K562 (cell line): ENCODE measurements around the gene CCNL1. TPM values are rescaled to one million over a fixed set of nuclear protein-coding genes. Genes with fewer than 3 reads are reported as not detected.

Experiments
- ARID1B ChIP-seq: fragments of 450-650 bp; IDR thresholded peaks from 2 replicates; pipeline ENCODE4 v1.6.1; 2016; ENCODE audit warnings: antibody characterized with exemption, mild to moderate bottlenecking, inconsistent platforms
- BMI1 ChIP-seq: fragments of 150-350 bp; IDR thresholded peaks from 2 replicates; pipeline ENCODE4 v1.6.1; 2014; ENCODE audit warnings: low read length
- CBFA2T2 ChIP-seq: fragments of 450-650 bp; conservative IDR thresholded peaks from 2 replicates; pipeline ENCODE4 v1.6.1; 2017; ENCODE audit warnings: mild to moderate bottlenecking
- CBFA2T3 ChIP-seq: fragments of 450-650 bp; IDR thresholded peaks from 2 replicates; pipeline ENCODE4 v1.6.1; 2017
- DMBX1 ChIP-seq: fragments of 250-450 bp; sonication (Bioruptor Pico); IDR thresholded peaks from 2 replicates; pipeline ENCODE4 v1.8.0; 2022; ENCODE audit warnings: inconsistent platforms, mild to moderate bottlenecking, moderate library complexity, borderline replicate concordance
- ETV1 ChIP-seq: fragments of 450-650 bp; conservative IDR thresholded peaks from 2 replicates; pipeline ENCODE4 v1.6.1; 2016; ENCODE audit warnings: missing genetic modification characterization, control low read depth, low read depth, missing compliant biosample characterization
- HIVEP1 ChIP-seq: fragments of 250-450 bp; sonication (Bioruptor Pico); IDR thresholded peaks from 2 replicates; pipeline ENCODE4 v1.4.0; 2020; ENCODE audit warnings: mild to moderate bottlenecking
- MYBL2 ChIP-seq, 2 experiments: fragments of 450-650 bp in 1 of 2; sonication (generic) in 1 of 2; formaldehyde crosslinking in 1 of 2; IDR thresholded peaks; 2 replicates each; pipeline versions ENCODE4 v1.6.1 to v1.8.1; 2017 to 2022; ENCODE audit warnings: borderline replicate concordance in 1 of 2, inconsistent platforms in 1 of 2, low read depth in 1 of 2, mild to moderate bottlenecking in 1 of 2, missing genetic modification reagents in 1 of 2, moderate library complexity in 1 of 2
- RCOR1 ChIP-seq, 2 experiments: IDR thresholded peaks; 2 replicates each; pipeline ENCODE4 v1.6.1; 2012; ENCODE audit warnings: low read depth in 2 of 2, low read length in 2 of 2, borderline replicate concordance in 1 of 2, improper control_type of control experiment in 1 of 2
- TCF7 ChIP-seq: sonication (generic); IDR thresholded peaks from 2 replicates; pipeline ENCODE4 v1.6.1; 2016; ENCODE audit warnings: antibody characterized with exemption, borderline replicate concordance
- U2AF1 ChIP-seq: fragments of 200-400 bp; formaldehyde crosslinking; optimal IDR thresholded peaks from 2 replicates; pipeline ENCODE3; 2017; ENCODE audit warnings: mild to moderate bottlenecking, low read depth, low read length, moderate library complexity
- UBTF ChIP-seq, 2 experiments: IDR thresholded peaks; 2 replicates each; pipeline ENCODE4 v1.6.1; 2012; ENCODE audit warnings: improper control_type of control experiment in 2 of 2, low read depth in 2 of 2, low read length in 2 of 2, borderline replicate concordance in 1 of 2
- ZBTB11 ChIP-seq, 3 experiments: fragments of 200-800 bp in 1 of 3; fragments of 250-450 bp in 1 of 3; fragments of 450-650 bp in 1 of 3; sonication (Bioruptor Pico) in 1 of 3; sonication (Bioruptor generic) in 1 of 3; formaldehyde crosslinking in 1 of 3; IDR thresholded peaks; 2 replicates each; pipeline versions ENCODE4 v1.6.1 to v1.8.0; 2016 to 2022; ENCODE audit warnings: mild to moderate bottlenecking in 2 of 3, missing genetic modification characterization in 2 of 3, missing compliant biosample characterization in 1 of 3, moderate library complexity in 1 of 3
- ZC3H4 ChIP-seq: sonication (generic); formaldehyde crosslinking; IDR thresholded peaks from 2 replicates; pipeline ENCODE4 v1.9.0; 2021; ENCODE audit warnings: missing genetic modification reagents, borderline replicate concordance
- ZNF436 ChIP-seq: fragments of 250-450, 450-650 bp; sonication (Bioruptor Pico); formaldehyde crosslinking; IDR thresholded peaks from 2 replicates; pipeline ENCODE4 v1.7.0; 2020; ENCODE audit warnings: mild to moderate bottlenecking
- ZNF609 ChIP-seq: sonication (generic); formaldehyde crosslinking; IDR thresholded peaks from 2 replicates; pipeline ENCODE4 v1.8.1; 2023; ENCODE audit warnings: missing genetic modification reagents, mild to moderate bottlenecking, borderline replicate concordance
- ZNF695 ChIP-seq: fragments of 450-650 bp; formaldehyde crosslinking; IDR thresholded peaks from 2 replicates; pipeline ENCODE4 v1.4.0; 2020; ENCODE audit warnings: mild to moderate bottlenecking, moderate library complexity
- ZNF696 ChIP-seq: fragments of 250-450 bp; sonication (Bioruptor Pico); conservative IDR thresholded peaks from 2 replicates; pipeline ENCODE4 v1.4.0; 2020; ENCODE audit warnings: mild to moderate bottlenecking, moderate library complexity
- polyA plus RNA-seq, 8 experiments: library from polyadenylated mRNA; depleted of rRNA in 4 of 8; stranded (reverse) in 5 of 8; unstranded in 3 of 8; fragments of >200 nt; fragmentation: Nextera tagmentation in 2 of 8; fragmentation: Illumina TruSeq in 1 of 8; extraction: Ambion mirVana in 2 of 8; extraction: Trizol in 1 of 8; gene quantifications; 2 replicates each; pipeline versions ENCODE4 v1.2.1 to v1.2.3, GENCODE V29; 2011 to 2014; ENCODE audit warnings: inconsistent platforms in 1 of 8, missing spikeins in 1 of 8
- total RNA-seq, 7 experiments: library from RNA; depleted of rRNA in 6 of 7; stranded (reverse); fragments of >200 nt in 6 of 7; fragmentation: Illumina TruSeq in 2 of 7; extraction: Trizol in 2 of 7; gene quantifications; 2 replicates each; pipeline versions ENCODE4 v1.2.1 to v1.2.3, GENCODE V29; 2011 to 2021; ENCODE audit warnings: low replicate concordance in 1 of 7

The CCNL1 gene
- total and polyA plus RNA-seq, 9 of the 15 experiments (the other 6 are each of a cell fraction or from before 2014, with no cell fraction given): 16.1 to 186 (median 132) TPM

- TF ChIP-seq U2AF1: no peak
- no peak for TF ChIP-seq ARID1B
- TF ChIP-seq ZC3H4 (CRISPR knock-in tag): no peak
- no peak for TF ChIP-seq MYBL2 (IDR thresholded peaks at IDR 0.05; ENCODE audit: low read depth)
- no peak for TF ChIP-seq MYBL2 (CRISPR knock-in tag; IDR thresholded peaks at IDR 0.05; ENCODE audit: borderline replicate concordance)
- TF ChIP-seq ZNF436 (CRISPR knock-in tag): no peak
- peak in 1 of 2 experiments; percentile 93; a peak in 2 of 4 replicates for TF ChIP-seq RCOR1 (IDR thresholded peaks at IDR 0.05; ENCODE audit: borderline replicate concordance in 1 of 2, low read depth in 2 of 2, low read length in 2 of 2)
- TF ChIP-seq CBFA2T2: peak; percentile 43
- TF ChIP-seq ETV1: no peak
- TF ChIP-seq TCF7: no peak
- no peak for TF ChIP-seq ZNF696
- peak; percentile 60 for TF ChIP-seq CBFA2T3
- TF ChIP-seq ZNF609 (CRISPR knock-in tag): no peak
- TF ChIP-seq ZBTB11 (CRISPR knock-in tag; IDR thresholded peaks at IDR 0.05): no peak
- no peak for TF ChIP-seq DMBX1 (CRISPR knock-in tag)
- no peak for TF ChIP-seq ZNF695
- no peak for TF ChIP-seq BMI1
- no peak for TF ChIP-seq UBTF (IDR thresholded peaks at IDR 0.05; ENCODE audit: borderline replicate concordance in 1 of 2, low read depth in 2 of 2, low read length in 2 of 2)
- no peak for TF ChIP-seq HIVEP1 (CRISPR knock-in tag)
Observed at GRCh38 chr3:157122116-157122515, 37.8 kb downstream of the CCNL1 start (continued).
